ENCODE results near the gene DSCAM.

DNA sequence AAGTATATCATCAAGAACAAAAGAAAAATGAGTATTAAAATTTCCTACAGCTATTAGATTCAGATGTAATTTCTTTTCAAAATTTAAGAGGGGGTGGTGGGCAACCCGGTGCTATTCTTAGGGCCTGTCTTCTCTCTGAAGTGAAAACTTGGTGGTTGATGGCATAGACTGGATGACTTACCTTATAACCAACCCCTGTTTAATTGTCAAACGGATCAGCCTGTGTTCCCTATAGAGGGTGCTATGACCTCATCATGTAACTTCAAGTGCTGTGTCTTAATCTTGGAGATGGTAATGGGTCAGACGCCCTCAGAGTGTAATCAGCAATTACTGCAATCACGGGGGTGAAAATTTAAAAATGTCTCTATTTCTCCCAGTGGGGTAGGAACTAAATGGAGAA lies 803.5 kb downstream of the DSCAM start:
- no peak for TF ChIP-seq CTCF (IDR thresholded peaks at IDR 0.05 in 4 of 5, conservative IDR thresholded peaks at IDR 0.05 in 1 of 5)
- no peak for TF ChIP-seq POLR2A (IDR thresholded peaks at IDR 0.05)
